Mesenchymal stem cell (in vitro differentiated cells and primary cell): Measurements from ENCODE around the gene STX3.

Experiments
- DNase-seq: peaks from one replicate; pipeline ENCODE4 v3.0.0-alpha.2; 2013
- H2AFZ ChIP-seq: one replicate; pipeline ENCODE4 v1.6.1; 2013; ENCODE audit warnings: low read depth, mild to moderate bottlenecking, control low read depth, inconsistent platforms, low read length, moderate library complexity
- H2AK5ac ChIP-seq: 2 replicates; pipeline ENCODE4 v1.6.1; 2013; ENCODE audit warnings: low read length, moderate library complexity, mild to moderate bottlenecking, inconsistent platforms; ENCODE audit not compliant: severe bottlenecking
- H2BK120ac ChIP-seq: one replicate; pipeline ENCODE4 v1.6.1; 2013; ENCODE audit warnings: low read depth, mild to moderate bottlenecking, inconsistent platforms, low read length, moderate library complexity
- H2BK12ac ChIP-seq, 2 experiments: one replicate each; pipeline ENCODE4 v1.6.1; 2013; ENCODE audit warnings: inconsistent platforms in 2 of 2, low read length in 2 of 2, mild to moderate bottlenecking in 2 of 2, moderate library complexity in 2 of 2, control low read depth in 1 of 2
- H2BK15ac ChIP-seq: one replicate; pipeline ENCODE4 v1.6.1; 2013; ENCODE audit warnings: mild to moderate bottlenecking, low read depth, inconsistent platforms; ENCODE audit not compliant: poor library complexity, severe bottlenecking
- H2BK5ac ChIP-seq: 2 replicates; pipeline ENCODE4 v1.6.1; 2013; ENCODE audit warnings: low read depth, mild to moderate bottlenecking, low read length, control low read depth, inconsistent platforms; ENCODE audit not compliant: poor library complexity, severe bottlenecking
- H3K14ac ChIP-seq, 2 experiments: one replicate each; pipeline ENCODE4 v1.6.1; 2013; ENCODE audit warnings: inconsistent platforms in 2 of 2, low read length in 2 of 2, control low read depth in 1 of 2, mild to moderate bottlenecking in 1 of 2, moderate library complexity in 1 of 2
- H3K18ac ChIP-seq, 2 experiments: one replicate each; pipeline ENCODE4 v1.6.1; 2013; ENCODE audit warnings: inconsistent platforms in 2 of 2, low read length in 2 of 2, control low read depth in 1 of 2, low read depth in 1 of 2, mild to moderate bottlenecking in 1 of 2
- H3K23ac ChIP-seq, 2 experiments: one replicate each; pipeline ENCODE4 v1.6.1; 2013; ENCODE audit warnings: inconsistent platforms in 2 of 2, low read length in 2 of 2, mild to moderate bottlenecking in 2 of 2, moderate library complexity in 2 of 2, control low read depth in 1 of 2
- H3K27ac ChIP-seq: 2 replicates; pipeline ENCODE4 v1.5.1; 2013; ENCODE audit warnings: mild to moderate bottlenecking, moderate library complexity, low read length, control low read depth, inconsistent platforms; ENCODE audit not compliant: poor library complexity, severe bottlenecking
- H3K27me3 ChIP-seq, 2 experiments: 2 replicates each; pipeline versions ENCODE4 v1.6.1 to v1.7.0; 2013; ENCODE audit warnings: low read length in 2 of 2, mild to moderate bottlenecking in 2 of 2, moderate library complexity in 2 of 2, control low read depth in 1 of 2, inconsistent platforms in 1 of 2; ENCODE audit not compliant: control insufficient read depth in 1 of 2, insufficient read depth in 1 of 2
- H3K36me3 ChIP-seq, 2 experiments: 2 replicates each; pipeline versions ENCODE4 v1.6.1 to v1.7.0; 2013; ENCODE audit warnings: low read length in 2 of 2, control low read depth in 1 of 2, inconsistent platforms in 1 of 2, low read depth in 1 of 2, mild to moderate bottlenecking in 1 of 2; ENCODE audit not compliant: insufficient read depth in 2 of 2, control insufficient read depth in 1 of 2
- H3K4ac ChIP-seq, 2 experiments: one replicate each; pipeline ENCODE4 v1.6.1; 2013; ENCODE audit warnings: inconsistent platforms in 2 of 2, low read length in 2 of 2, mild to moderate bottlenecking in 2 of 2, moderate library complexity in 2 of 2, control low read depth in 1 of 2, low read depth in 1 of 2
- H3K4me1 ChIP-seq: 2 replicates; pipeline ENCODE4 v1.6.1; 2013; ENCODE audit warnings: low read depth, low read length, control low read depth; ENCODE audit not compliant: control insufficient read depth, insufficient read depth
- H3K4me2 ChIP-seq: 2 replicates; pipeline ENCODE4 v1.6.1; 2013; ENCODE audit warnings: low read length, mild to moderate bottlenecking, inconsistent platforms; ENCODE audit not compliant: poor library complexity, severe bottlenecking
- H3K4me3 ChIP-seq, 2 experiments: 2 replicates each; pipeline versions ENCODE4 v1.5.1 to v1.7.0; 2013; ENCODE audit warnings: low read length in 2 of 2, mild to moderate bottlenecking in 2 of 2, control low read depth in 1 of 2, low read depth in 1 of 2; ENCODE audit not compliant: insufficient read depth in 1 of 2
- H3K79me1 ChIP-seq: replicated peaks from 2 replicates; pipeline ENCODE4 v1.6.1; 2013; ENCODE audit warnings: mild to moderate bottlenecking, control low read depth, low read length, inconsistent platforms; ENCODE audit not compliant: poor library complexity, severe bottlenecking
- H3K9ac ChIP-seq: 2 replicates; pipeline ENCODE4 v1.7.0; 2013; ENCODE audit warnings: mild to moderate bottlenecking, low read length, moderate library complexity
- H3K9me3 ChIP-seq: 2 replicates; pipeline ENCODE4 v1.7.0; 2013; ENCODE audit warnings: mild to moderate bottlenecking, low read length; ENCODE audit not compliant: control insufficient read depth
- H4K8ac ChIP-seq: one replicate; pipeline ENCODE4 v1.6.1; 2013; ENCODE audit warnings: inconsistent platforms, mild to moderate bottlenecking, low read length, moderate library complexity
- H4K91ac ChIP-seq: one replicate; pipeline ENCODE4 v1.6.1; 2013; ENCODE audit warnings: mild to moderate bottlenecking, low read length, inconsistent platforms
- WGBS: methylation state at CpG from one replicate; pipeline ENCODE4 v1.1.7; 2013; ENCODE audit warnings: mixed read lengths; 5-methylcytosine and 5-hydroxymethylcytosine counted together

STX3 gene

GRCh38 chr11:59810189-59810910 lies 55.2 kb downstream of the STX3 start, which contains the start of gene MRPL16:
Gene MRPL16 (minus strand): TSS chr11:59810778. CDS start chr11:59810658, 120 bp downstream.
- peaks cover 9 to 38% of the 10 kb centered on the region in 2 experiments for H3K36me3 ChIP-seq
- peak within 1 kb of the TSS; percentile 97 for H3K9ac ChIP-seq
- H3K27me3 ChIP-seq, result no peaks in the 10 kb centered on the region
- H3K14ac ChIP-seq, result no peak within 1 kb of the TSS
- H3K4me2 ChIP-seq, result peak within 1 kb of the TSS; percentile 92
- H3K4me3 ChIP-seq, result peak within 1 kb of the TSS; percentile 82 to 97
- no peak within 1 kb of the TSS for H2BK5ac ChIP-seq
- H2BK120ac ChIP-seq, result peak within 1 kb of the TSS; percentile 27
- under 1% methylated on average over 54 of the region's 54 CpGs for WGBS
- H2BK12ac ChIP-seq, result no peak within 1 kb of the TSS
- H3K79me1 ChIP-seq, result peaks cover 15% of the 10 kb centered on the region
- no peaks in the 10 kb centered on the region for H3K9me3 ChIP-seq
- no peak within 1 kb of the TSS for H2BK15ac ChIP-seq
- H3K4me1 ChIP-seq, result no peaks in the 10 kb centered on the region
- peak within 1 kb of the TSS; percentile 58 for H2AK5ac ChIP-seq
- peak; percentile 86 for DNase-seq
- peak within 1 kb of the TSS; percentile 98 for H2AFZ ChIP-seq
- H4K8ac ChIP-seq, result peak within 1 kb of the TSS; percentile 97
- peak within 1 kb of the TSS; percentile 79 to 99 for H3K4ac ChIP-seq
- H3K18ac ChIP-seq, result peak within 1 kb of the TSS; percentile 64 to 96
- peak within 1 kb of the TSS; percentile 45 for H3K27ac ChIP-seq
- peak within 1 kb of the TSS; percentile 80 for H4K91ac ChIP-seq
- peak within 1 kb of the TSS in 1 of 2 experiments; percentile 89 for H3K23ac ChIP-seq

- Histone ChIP-seq H2AK5ac (no peak overlapping the region), H3K9ac (peak overlapping the region; percentile 97), H2BK5ac (no peak overlapping the region), H4K91ac (no peak overlapping the region), H3K79me1 (peaks cover 15% of the 10 kb centered on the region), H3K4me2 (peak overlapping the region; percentile 92), H2BK15ac (no peak overlapping the region), H3K4me3 (peak overlapping the region; percentile 82 to 97), H3K18ac (no peak overlapping the region), H3K36me3 (peaks cover 9 to 32% of the 10 kb centered on the region in 2 experiments), H3K4ac (no peak overlapping the region), H3K27ac (peak overlapping the region; percentile 45), H3K4me1 (no peaks in the 10 kb centered on the region), H4K8ac (no peak overlapping the region), H2BK120ac (peak overlapping the region; percentile 27), H2AFZ (no peak overlapping the region), H2BK12ac (no peak overlapping the region), H3K23ac (no peak overlapping the region), H3K14ac (no peak overlapping the region), H3K9me3 (no peaks in the 10 kb centered on the region), H3K27me3 (no peaks in the 10 kb centered on the region)
- DNase-seq, result no peak
- 26% methylated on average over 5 of the region's 8 CpGs for WGBS
Measured at GRCh38 chr11:59810911-59811259, 55.7 kb downstream of the STX3 start.

GRCh38 chr11:59812220-59812619 lies 57.0 kb downstream of the STX3 start:
- H3K79me1 ChIP-seq, result peaks cover 4% of the 10 kb centered on the region
- H3K4me2 ChIP-seq, result no peak overlapping the region
- no peak overlapping the region for H2BK15ac ChIP-seq
- H2BK120ac ChIP-seq, result no peak overlapping the region
- no peak overlapping the region for H3K14ac ChIP-seq
- no peak overlapping the region for H2AFZ ChIP-seq
- H3K27me3 ChIP-seq, result no peaks in the 10 kb centered on the region
- no peak overlapping the region for H3K9ac ChIP-seq
- H3K27ac ChIP-seq, result no peak overlapping the region
- no peak overlapping the region for H3K4ac ChIP-seq
- H3K9me3 ChIP-seq, result no peaks in the 10 kb centered on the region
- no peak overlapping the region for H3K4me3 ChIP-seq
- H3K23ac ChIP-seq, result no peak overlapping the region
- no peak overlapping the region for H2AK5ac ChIP-seq
- 91% methylated on average over 2 of the region's 2 CpGs for WGBS
- no peak overlapping the region for H2BK12ac ChIP-seq
- no peaks in the 10 kb centered on the region for H3K4me1 ChIP-seq
- H2BK5ac ChIP-seq, result no peak overlapping the region
- no peak overlapping the region for H4K8ac ChIP-seq
- no peak for DNase-seq
- H3K36me3 ChIP-seq, result peaks cover 0 to 19% of the 10 kb centered on the region in 2 experiments
- H4K91ac ChIP-seq, result no peak overlapping the region
- H3K18ac ChIP-seq, result no peak overlapping the region

GRCh38 chr11:59813364-59813763 lies 58.2 kb downstream of the STX3 start:
- no peak overlapping the region for H2BK120ac ChIP-seq
- no peak overlapping the region for H4K8ac ChIP-seq
- no peak for DNase-seq

More at GRCh38 chr11:59813364-59813763, 58.2 kb downstream of the STX3 start:
- Histone ChIP-seq H3K36me3 (peaks cover 0 to 7% of the 10 kb centered on the region in 2 experiments), H4K91ac (no peak overlapping the region), H3K4me1 (no peaks in the 10 kb centered on the region), H3K9ac (no peak overlapping the region), H3K27ac (no peak overlapping the region), H2AFZ (no peak overlapping the region), H2BK15ac (no peak overlapping the region), H3K27me3 (no peaks in the 10 kb centered on the region), H3K4me2 (no peak overlapping the region), H3K9me3 (no peaks in the 10 kb centered on the region), H2BK5ac (no peak overlapping the region), H2AK5ac (no peak overlapping the region), H3K18ac (no peak overlapping the region), H3K14ac (no peak overlapping the region), H2BK12ac (no peak overlapping the region), H3K79me1 (peaks cover 4% of the 10 kb centered on the region), H3K4me3 (no peak overlapping the region), H3K23ac (no peak overlapping the region), H3K4ac (no peak overlapping the region)
- 90% methylated on average over 1 of the region's 1 CpG for WGBS
